SK-N-SH (cell line): ENCODE measurements around the gene CDH12. TPM values are rescaled to one million over a fixed set of nuclear protein-coding genes. Genes with fewer than 3 reads are reported as not detected.

ENCODE experiments used
- CTCF ChIA-PET: fragments of 300-600, 350-600 bp; formaldehyde crosslinking; extraction: SDS; loops from one replicate; lab custom pipeline; 2021; lab: Yijun Ruan, JAX
- POLR2A ChIA-PET: fragments of 350-600 bp; sonication (Branson Sonifier 250); formaldehyde crosslinking; extraction: SDS; loops from one replicate; lab custom pipeline; 2020; ENCODE audit warnings: antibody characterized with exemption, inconsistent platforms; lab: Yijun Ruan, JAX
- DNase-seq: peaks from one replicate; pipeline ENCODE4 v3.0.0; 2012
- H2AFZ ChIP-seq: fragments of 200-600 bp; sonication (generic); 2 replicates; pipeline ENCODE4 v1.8.1; 2016; ENCODE audit warnings: antibody characterized with exemption, mild to moderate bottlenecking, low read depth
- H3F3A ChIP-seq: fragments of 200-600 bp; sonication (generic); replicated peaks from 2 replicates; pipeline ENCODE3; 2016; ENCODE audit warnings: antibody characterized with exemption, mild to moderate bottlenecking; ENCODE audit not compliant: insufficient read depth
- H3K27ac ChIP-seq, 2 experiments: fragments of 200-500 bp in 1 of 2; fragments of 200-600 bp in 1 of 2; sonication (Bioruptor generic) in 1 of 2; sonication (generic), shearing (Covaris generic) in 1 of 2; 2 replicates each; pipeline versions ENCODE4 v1.5.1 to v1.6.1; 2014 to 2016; ENCODE audit warnings: low read depth in 2 of 2, inconsistent platforms in 1 of 2, low read length in 1 of 2, mild to moderate bottlenecking in 1 of 2, mixed read lengths in 1 of 2
- H3K27me3 ChIP-seq: fragments of 200-600 bp; sonication (generic), shearing (Covaris generic); 2 replicates; pipeline ENCODE4 v1.6.1; 2016; ENCODE audit warnings: mixed run types; ENCODE audit not compliant: insufficient read depth
- H3K36me3 ChIP-seq, 2 experiments: fragments of 200-500 bp in 1 of 2; fragments of 200-600 bp in 1 of 2; sonication (Bioruptor generic) in 1 of 2; sonication (generic) in 1 of 2; replicated peaks in 1 of 2; 2 replicates each; pipeline versions ENCODE3 to v1.5.1; 2014 to 2016; ENCODE audit warnings: low read length in 1 of 2, mild to moderate bottlenecking in 1 of 2; ENCODE audit not compliant: insufficient read depth in 2 of 2, control insufficient read depth in 1 of 2
- H3K4me1 ChIP-seq, 2 experiments: fragments of 200-500 bp in 1 of 2; fragments of 200-600 bp in 1 of 2; sonication (Bioruptor generic) in 1 of 2; sonication (generic), shearing (Covaris generic) in 1 of 2; 2 replicates each; pipeline versions ENCODE4 v1.5.1 to v1.6.1; 2014 to 2016; ENCODE audit warnings: low read depth in 1 of 2, low read length in 1 of 2, mixed run types in 1 of 2; ENCODE audit not compliant: insufficient read depth in 2 of 2, control insufficient read depth in 1 of 2
- H3K4me2 ChIP-seq: fragments of 200-600 bp; sonication (generic), shearing (Covaris generic); 2 replicates; pipeline ENCODE4 v1.6.1; 2017; ENCODE audit warnings: mixed run types
- H3K4me3 ChIP-seq, 2 experiments: fragments of 200-500 bp in 1 of 2; fragments of 200-600 bp in 1 of 2; sonication (Bioruptor generic) in 1 of 2; sonication (generic), shearing (Covaris generic) in 1 of 2; 2 replicates each; pipeline versions ENCODE4 v1.5.1 to v1.8.1; 2014 to 2016; ENCODE audit warnings: low read depth in 2 of 2, inconsistent platforms in 1 of 2, low read length in 1 of 2, mild to moderate bottlenecking in 1 of 2, mixed read lengths in 1 of 2, moderate library complexity in 1 of 2
- H3K79me2 ChIP-seq: fragments of 200-600 bp; sonication (generic); 2 replicates; pipeline ENCODE4 v1.8.1; 2017; ENCODE audit warnings: mild to moderate bottlenecking; ENCODE audit not compliant: insufficient read depth
- H3K9ac ChIP-seq: fragments of 200-600 bp; sonication (generic); 2 replicates; pipeline ENCODE4 v1.6.1; 2017; ENCODE audit warnings: mixed run types
- H3K9me2 ChIP-seq: fragments of 200-600 bp; sonication (generic); 2 replicates; pipeline ENCODE4 v1.6.1; 2017; ENCODE audit warnings: mixed run types
- H3K9me3 ChIP-seq: fragments of 200-600 bp; sonication (generic); 2 replicates; pipeline ENCODE4 v1.6.1; 2017; ENCODE audit warnings: mixed run types, mild to moderate bottlenecking, moderate library complexity
- H4K20me1 ChIP-seq: fragments of 200-600 bp; sonication (generic); 2 replicates; pipeline ENCODE4 v1.6.1; 2017; ENCODE audit warnings: mild to moderate bottlenecking, mixed run types; ENCODE audit not compliant: insufficient read depth
- CTCF ChIP-seq: fragments of 200-600 bp; sonication (generic); IDR thresholded peaks from 2 replicates; pipeline ENCODE4 v1.6.1; 2017; ENCODE audit warnings: antibody characterized with exemption, mild to moderate bottlenecking, moderate library complexity
- ELF1 ChIP-seq: IDR thresholded peaks from 2 replicates; pipeline ENCODE4 v1.4.0; 2012
- EP300 ChIP-seq, 2 experiments: IDR thresholded peaks; 2 replicates each; pipeline versions ENCODE4 v1.4.0 to v1.6.1; 2012; ENCODE audit warnings: borderline replicate concordance in 1 of 2, low read depth in 1 of 2, low read length in 1 of 2
- EZH2phosphoT487 ChIP-seq: fragments of 200-600 bp; sonication (generic); IDR thresholded peaks from 2 replicates; pipeline ENCODE4 v1.6.1; 2017; ENCODE audit warnings: low read depth, mixed run types, mild to moderate bottlenecking, antibody characterized with exemption, moderate library complexity, borderline replicate concordance
- FOSL2 ChIP-seq: IDR thresholded peaks from 2 replicates; pipeline ENCODE4 v1.4.0; 2012; ENCODE audit warnings: low read depth, mild to moderate bottlenecking, moderate library complexity, borderline replicate concordance
- FOXM1 ChIP-seq: IDR thresholded peaks from 2 replicates; pipeline ENCODE4 v1.4.0; 2012; ENCODE audit warnings: low read depth, mild to moderate bottlenecking
- GABPA ChIP-seq: IDR thresholded peaks from 2 replicates; pipeline ENCODE4 v1.4.0; 2012; ENCODE audit warnings: low read depth, mild to moderate bottlenecking
- GATA2 ChIP-seq: sonication (generic); formaldehyde crosslinking; IDR thresholded peaks from 2 replicates; pipeline ENCODE4 v1.5.0; 2020; ENCODE audit warnings: mild to moderate bottlenecking, missing genetic modification reagents
- JUND ChIP-seq: IDR thresholded peaks from 2 replicates; pipeline ENCODE4 v1.4.0; 2012
- MAX ChIP-seq: IDR thresholded peaks from 2 replicates; pipeline ENCODE4 v1.4.0; 2012; ENCODE audit warnings: low read depth
- MEF2A ChIP-seq: IDR thresholded peaks from 2 replicates; pipeline ENCODE4 v1.4.0; 2012; ENCODE audit warnings: low read depth, borderline replicate concordance
- MXI1 ChIP-seq: IDR thresholded peaks from 2 replicates; pipeline ENCODE4 v1.6.1; 2012; ENCODE audit warnings: mild to moderate bottlenecking, low read depth, low read length, improper control_type of control experiment
- NFIC ChIP-seq: IDR thresholded peaks from 2 replicates; pipeline ENCODE4 v1.4.0; 2012; ENCODE audit warnings: borderline replicate concordance
- NRF1 ChIP-seq: IDR thresholded peaks from 2 replicates; pipeline ENCODE4 v1.6.1; 2012; ENCODE audit warnings: low read depth, mild to moderate bottlenecking, low read length
- POLR2AphosphoS5 ChIP-seq: IDR thresholded peaks from 2 replicates; pipeline ENCODE4 v1.6.1; 2012; ENCODE audit warnings: low read depth, low read length
- RAD21 ChIP-seq: IDR thresholded peaks from 2 replicates; pipeline ENCODE4 v1.6.1; 2012; ENCODE audit warnings: mild to moderate bottlenecking, low read length
- RCOR1 ChIP-seq: fragments of 150-350 bp; IDR thresholded peaks from 2 replicates; pipeline ENCODE4 v1.6.1; 2017; ENCODE audit warnings: antibody characterized with exemption, low read length
- RFX5 ChIP-seq: IDR thresholded peaks from 2 replicates; pipeline ENCODE4 v1.6.1; 2012; ENCODE audit warnings: mild to moderate bottlenecking, improper control_type of control experiment, low read length
- RXRA ChIP-seq: IDR thresholded peaks from 2 replicates; pipeline ENCODE4 v1.4.0; 2012; ENCODE audit warnings: low read depth, mild to moderate bottlenecking, borderline replicate concordance
- SIN3A ChIP-seq: IDR thresholded peaks from 2 replicates; pipeline ENCODE4 v1.6.1; 2012; ENCODE audit warnings: low read depth, mild to moderate bottlenecking, low read length, moderate library complexity, borderline replicate concordance
- SMC3 ChIP-seq: IDR thresholded peaks from 2 replicates; pipeline ENCODE4 v1.6.1; 2012; ENCODE audit warnings: low read depth, low read length, improper control_type of control experiment
- TAF1 ChIP-seq: IDR thresholded peaks from 2 replicates; pipeline ENCODE4 v1.6.1; 2012; ENCODE audit warnings: low read depth, mild to moderate bottlenecking, low read length, moderate library complexity, borderline replicate concordance
- TCF12 ChIP-seq: IDR thresholded peaks from 2 replicates; pipeline ENCODE4 v1.4.0; 2012
- TEAD4 ChIP-seq: IDR thresholded peaks from 2 replicates; pipeline ENCODE4 v1.4.0; 2012; ENCODE audit warnings: mild to moderate bottlenecking, borderline replicate concordance; ENCODE audit not compliant: insufficient read depth
- USF1 ChIP-seq: IDR thresholded peaks from 2 replicates; pipeline ENCODE4 v1.4.0; 2012; ENCODE audit warnings: low read depth, borderline replicate concordance
- WGBS: methylation state at CpG from one replicate; pipeline ENCODE4 v1.1.6; 2017; ENCODE audit warnings: low lambda C conversion rate; 5-methylcytosine and 5-hydroxymethylcytosine counted together
- polyA plus RNA-seq, 3 experiments: library from polyadenylated mRNA; depleted of rRNA; stranded (reverse); fragments of >200 nt; gene quantifications; 2 replicates each; pipeline ENCODE4 v1.2.3, GENCODE V29; 2012
- TF ChIP-seq, protein P1 (sequence below): fragments of 150-350 bp; IDR thresholded peaks from 2 replicates; pipeline ENCODE4 v1.6.1; 2016; ENCODE audit warnings: mild to moderate bottlenecking, low read depth, low read length

The CDH12 gene
- polyA plus RNA-seq, 1 of the 3 experiments (the other 2 are of a cell fraction): not detected

- Histone ChIP-seq H4K20me1 (no peaks in the 10 kb centered on the region), H3K4me2 (no peak overlapping the region), H3K9ac (no peak overlapping the region), H3F3A (no peaks in the 10 kb centered on the region), H2AFZ (no peak overlapping the region), H3K9me3 (no peaks in the 10 kb centered on the region), H3K9me2 (no peaks in the 10 kb centered on the region), H3K79me2 (no peaks in the 10 kb centered on the region), H3K27ac (no peak overlapping the region), H3K4me3 (no peak overlapping the region), H3K36me3 (no peaks in the 10 kb centered on the region), H3K4me1 (no peaks in the 10 kb centered on the region), H3K27me3 (no peaks in the 10 kb centered on the region)
- no peak for DNase-seq
- TF ChIP-seq MAX (no peak), USF1 (no peak), CTCF (no peak), TCF12 (no peak), JUND (no peak), SIN3A (no peak), EZH2phosphoT487 (no peak), GABPA (no peak), FOSL2 (no peak), RFX5 (no peak), ELF1 (no peak), RAD21 (no peak), SMC3 (no peak), FOXM1 (no peak), GATA2 (CRISPR knock-in tag) (no peak), MXI1 (no peak), RCOR1 (no peak), POLR2AphosphoS5 (no peak)
- ChIA-PET POLR2A (no interaction called here), CTCF (no interaction called here)
These were observed 364.7 kb downstream of the CDH12 start for GRCh38 chr5:22488427-22488826.

DNA sequence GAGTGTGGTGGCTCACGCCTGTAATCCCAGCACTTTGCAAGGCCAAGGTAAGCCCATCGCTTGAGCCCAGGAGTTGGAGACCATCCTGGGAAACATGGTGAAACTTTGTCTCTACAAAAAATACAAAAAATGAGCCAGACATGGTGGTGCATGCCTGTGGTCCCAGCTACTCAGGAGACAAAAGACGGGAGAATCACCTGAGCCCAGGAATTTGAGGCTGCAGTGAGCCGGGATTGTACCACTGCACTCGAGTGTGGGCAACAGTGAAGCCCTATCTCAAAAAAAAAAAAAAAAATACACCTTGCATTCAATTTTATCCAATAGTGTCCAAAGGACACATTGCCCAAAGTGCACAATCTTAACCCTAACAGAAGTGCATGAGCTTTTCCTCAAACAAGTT is 372.8 kb downstream of the CDH12 start:
- Histone ChIP-seq H3K4me1 (no peaks in the 10 kb centered on the region), H3K27ac (no peak overlapping the region), H3K4me2 (no peak overlapping the region), H3K79me2 (no peaks in the 10 kb centered on the region), H3F3A (no peaks in the 10 kb centered on the region), H3K4me3 (no peak overlapping the region), H3K9me3 (no peaks in the 10 kb centered on the region), H3K9me2 (no peaks in the 10 kb centered on the region), H3K36me3 (no peaks in the 10 kb centered on the region), H3K27me3 (no peaks in the 10 kb centered on the region), H3K9ac (no peak overlapping the region), H2AFZ (no peak overlapping the region), H4K20me1 (no peaks in the 10 kb centered on the region)
- CTCF ChIA-PET: no interaction called here
- TF ChIP-seq SMC3 (no peak), EP300 (IDR thresholded peaks at IDR 0.05; ENCODE audit: borderline replicate concordance in 1 of 2, low read depth in 1 of 2, low read length in 1 of 2) (no peak), TAF1 (no peak), GATA2 (CRISPR knock-in tag) (no peak), TEAD4 (no peak), ELF1 (no peak), MEF2A (no peak), RAD21 (no peak), RCOR1 (no peak), NFIC (no peak), NRF1 (no peak), RXRA (no peak), MAX (no peak)
- TF ChIP-seq, protein P1, sequence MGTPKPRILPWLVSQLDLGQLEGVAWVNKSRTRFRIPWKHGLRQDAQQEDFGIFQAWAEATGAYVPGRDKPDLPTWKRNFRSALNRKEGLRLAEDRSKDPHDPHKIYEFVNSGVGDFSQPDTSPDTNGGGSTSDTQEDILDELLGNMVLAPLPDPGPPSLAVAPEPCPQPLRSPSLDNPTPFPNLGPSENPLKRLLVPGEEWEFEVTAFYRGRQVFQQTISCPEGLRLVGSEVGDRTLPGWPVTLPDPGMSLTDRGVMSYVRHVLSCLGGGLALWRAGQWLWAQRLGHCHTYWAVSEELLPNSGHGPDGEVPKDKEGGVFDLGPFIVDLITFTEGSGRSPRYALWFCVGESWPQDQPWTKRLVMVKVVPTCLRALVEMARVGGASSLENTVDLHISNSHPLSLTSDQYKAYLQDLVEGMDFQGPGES: no peak
- 1% methylated on average over 5 of the region's 5 CpGs for WGBS
- DNase-seq: no peak
- POLR2A ChIA-PET: no interaction called here
